Measurements from ENCODE around the gene ZNF318. TPM values are rescaled to one million over a fixed set of nuclear protein-coding genes. Genes with fewer than 3 reads are reported as not detected.
"Not testable (repeated sequence)": the region's sequence is repeated elsewhere in the genome, so short reads cannot be mapped to it uniquely, and the experiment has no call there.

ZNF318 gene
- total RNA-seq, 1 donor from 2014 or later = 18.3 TPM

GRCh38 chr6:43389730-43390295 lies 20.4 kb upstream of the ZNF318 start:
- H3K27me3 ChIP-seq (ENCODE audit: low read depth) = no peaks in the 10 kb centered on the region
- intact Hi-C loops (cut with DNase I) = no loop called here
- TF ChIP-seq CTCF (IDR thresholded peaks at IDR 0.05) = no peak
- no peak for ATAC-seq
- H3K4me1 ChIP-seq = peaks cover 5% of the 10 kb centered on the region
- H3K9me3 ChIP-seq = no peaks in the 10 kb centered on the region
- H3K27ac ChIP-seq = no peak overlapping the region
- no peak overlapping the region for H3K4me3 ChIP-seq
- H3K36me3 ChIP-seq = no peaks in the 10 kb centered on the region
- no peak for DNase-seq

GRCh38 chr6:43386492-43386891 lies 17.0 kb upstream of the ZNF318 start:
- no peaks in the 10 kb centered on the region for H3K27me3 ChIP-seq (ENCODE audit: low read depth)
- no peak for ATAC-seq
- H3K27ac ChIP-seq = no peak overlapping the region
- intact Hi-C loops (cut with DNase I) = no loop called here
- H3K4me3 ChIP-seq = no peak overlapping the region
- no peak for DNase-seq
- H3K9me3 ChIP-seq = no peaks in the 10 kb centered on the region
- no peaks in the 10 kb centered on the region for H3K36me3 ChIP-seq
- TF ChIP-seq CTCF (IDR thresholded peaks at IDR 0.05) = peak; percentile 61
- peaks cover 5% of the 10 kb centered on the region for H3K4me1 ChIP-seq

GRCh38 chr6:43383021-43383667 lies 13.7 kb upstream of the ZNF318 start:
- intact Hi-C loops (cut with DNase I) = no loop called here
- no peaks in the 10 kb centered on the region for H3K4me1 ChIP-seq
- ATAC-seq = no peak
- no peak overlapping the region for H3K4me3 ChIP-seq
- DNase-seq = no peak
- no peak overlapping the region for H3K27ac ChIP-seq
- no peaks in the 10 kb centered on the region for H3K9me3 ChIP-seq
- H3K36me3 ChIP-seq = no peaks in the 10 kb centered on the region
- no peaks in the 10 kb centered on the region for H3K27me3 ChIP-seq (ENCODE audit: low read depth)
- no peak for TF ChIP-seq CTCF (IDR thresholded peaks at IDR 0.05)

DNA sequence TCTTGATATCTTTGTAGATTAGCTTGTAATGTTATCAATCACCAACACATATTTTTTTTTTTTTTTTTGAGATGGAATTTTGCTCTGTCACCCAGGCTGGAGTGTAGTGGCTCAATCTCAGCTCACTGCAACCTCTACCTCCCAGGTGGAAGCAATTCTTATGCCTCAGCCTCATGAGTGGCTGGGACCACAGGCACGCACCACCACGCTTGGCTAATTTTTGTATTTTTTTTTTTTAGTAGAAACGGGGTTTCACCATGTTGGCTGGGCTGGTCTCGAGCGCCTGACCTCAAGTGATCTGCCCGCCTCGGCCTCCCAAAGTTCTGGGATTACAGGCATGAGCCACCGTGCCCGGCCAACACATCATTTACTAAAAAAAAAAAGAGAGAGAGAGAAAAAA lies 11.4 kb upstream of the ZNF318 start:
- H3K4me1 ChIP-seq; H3K27ac ChIP-seq; DNase-seq; H3K4me3 ChIP-seq; intact Hi-C loops (cut with DNase I); ATAC-seq; H3K9me3 ChIP-seq; H3K27me3 ChIP-seq (ENCODE audit: low read depth); H3K36me3 ChIP-seq: not testable (repeated sequence)

- no peak for DNase-seq
- no peak overlapping the region for H3K27ac ChIP-seq
- H3K4me3 ChIP-seq = no peak overlapping the region
- intact Hi-C loops (cut with DNase I) = no loop called here
- no peaks in the 10 kb centered on the region for H3K27me3 ChIP-seq (ENCODE audit: low read depth)
- TF ChIP-seq CTCF (IDR thresholded peaks at IDR 0.05) = no peak
- H3K36me3 ChIP-seq = no peaks in the 10 kb centered on the region
- H3K9me3 ChIP-seq = no peaks in the 10 kb centered on the region
- ATAC-seq = no peak
- H3K4me1 ChIP-seq = no peaks in the 10 kb centered on the region
Observed at GRCh38 chr6:43378631-43379030, 9.2 kb upstream of the ZNF318 start.

DNA sequence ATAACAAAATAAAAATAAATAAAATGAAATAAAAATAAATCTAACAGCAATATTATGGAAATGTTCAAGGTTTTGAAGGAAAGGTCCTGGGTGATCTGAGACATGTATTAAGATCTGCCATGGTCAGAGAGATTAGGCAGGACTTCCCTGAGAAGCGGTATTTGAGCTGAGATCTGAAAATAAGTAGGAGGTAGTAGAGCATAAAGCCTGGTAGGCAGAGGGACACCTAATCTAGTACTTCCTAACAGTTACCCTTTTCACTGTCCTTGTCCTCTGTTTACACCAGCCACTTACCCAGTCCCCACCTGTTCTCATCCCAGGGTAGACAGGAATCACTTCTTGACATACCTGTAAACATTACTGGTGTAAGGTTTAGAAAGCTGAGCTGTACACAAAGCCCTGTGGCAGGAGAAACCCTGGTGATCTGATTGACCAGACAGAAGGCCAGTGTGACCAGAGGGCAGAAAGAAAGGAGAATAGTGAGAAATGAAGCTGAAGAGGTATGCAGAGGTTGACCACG lies 8.3 kb upstream of the ZNF318 start:
- intact Hi-C loops (cut with DNase I) = no loop called here
- no peak for TF ChIP-seq CTCF (IDR thresholded peaks at IDR 0.05)
- no peak for ATAC-seq

More for the DNA sequence above, 8.3 kb upstream of the ZNF318 start:
- Histone ChIP-seq H3K36me3 (no peaks in the 10 kb centered on the region), H3K4me3 (no peak overlapping the region), H3K9me3 (no peaks in the 10 kb centered on the region), H3K27me3 (ENCODE audit: low read depth) (no peaks in the 10 kb centered on the region), H3K27ac (no peak overlapping the region), H3K4me1 (no peaks in the 10 kb centered on the region)
- DNase-seq = no peak
